ENCODE results near the gene USP34. TPM values are rescaled to one million over a fixed set of nuclear protein-coding genes. Genes with fewer than 3 reads are reported as not detected.
"Not testable (repeated sequence)": the region's sequence is repeated elsewhere in the genome, so short reads cannot be mapped to it uniquely, and the experiment has no call there.

Gene USP34
- 67.8 TPM for polyA plus RNA-seq (2013, experiment 1 of 2; ENCODE audit: insufficient read length)
- polyA plus RNA-seq (2013, experiment 2 of 2; ENCODE audit: insufficient read length): 73.4 TPM

- peak; percentile 96 for DNase-seq
These were observed at the start of gene USP34 for GRCh38 chr2:61470965-61471904. TSS of gene USP34 (minus strand) at chr2:61471087. CDS start at chr2:61470692, 395 bp downstream.

DNA sequence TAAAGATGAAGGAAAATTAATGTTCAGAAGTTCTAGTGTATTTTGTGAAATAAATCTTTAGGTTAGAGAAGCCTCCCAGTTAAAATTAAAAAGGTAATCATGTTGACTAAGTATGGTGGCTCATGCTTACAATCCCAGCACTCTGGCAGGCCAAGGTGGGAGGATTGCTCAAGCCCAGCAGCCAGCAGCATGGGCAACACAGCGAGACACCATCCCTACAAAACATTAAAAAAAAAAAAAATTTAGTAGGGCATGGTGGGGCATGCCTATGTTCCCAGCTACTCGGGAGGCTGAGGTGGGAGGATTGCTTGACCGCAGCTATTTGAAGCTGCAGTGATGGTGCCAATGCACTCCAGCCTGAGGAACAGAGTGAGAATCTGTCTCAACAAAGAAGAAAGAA, 49.4 kb upstream of the USP34 start:
- DNase-seq: no peak

- DNase-seq: no peak
These were observed 42.0 kb upstream of the USP34 start for GRCh38 chr2:61512768-61513398.

GRCh38 chr2:61510674-61511671, 40.1 kb upstream of the USP34 start:
- DNase-seq: no peak

GRCh38 chr2:61504949-61505348, 34.1 kb upstream of the USP34 start:
- no peak for DNase-seq

DNA sequence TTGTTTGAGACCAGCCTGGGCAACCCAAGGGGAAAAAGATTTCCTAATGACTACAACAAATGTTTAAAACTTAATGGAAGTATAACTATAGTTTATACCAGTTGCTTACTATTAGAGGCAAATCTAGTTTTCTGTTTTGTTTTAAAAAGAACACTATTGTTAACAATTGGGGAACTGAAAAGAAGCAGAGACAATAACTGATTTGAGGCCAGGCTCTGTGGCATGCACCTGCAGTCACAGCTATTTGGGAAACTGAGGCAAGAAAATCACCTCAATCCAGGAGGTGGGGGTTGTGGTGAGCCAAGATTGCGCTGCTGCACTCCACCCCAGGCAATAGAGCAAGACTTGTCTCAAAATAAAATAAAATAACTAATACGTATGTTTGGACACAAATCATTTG, 28.2 kb upstream of the USP34 start:
- no peak for DNase-seq

GRCh38 chr2:61493523-61493942, 22.6 kb upstream of the USP34 start:
- DNase-seq: peak; percentile 13

DNA sequence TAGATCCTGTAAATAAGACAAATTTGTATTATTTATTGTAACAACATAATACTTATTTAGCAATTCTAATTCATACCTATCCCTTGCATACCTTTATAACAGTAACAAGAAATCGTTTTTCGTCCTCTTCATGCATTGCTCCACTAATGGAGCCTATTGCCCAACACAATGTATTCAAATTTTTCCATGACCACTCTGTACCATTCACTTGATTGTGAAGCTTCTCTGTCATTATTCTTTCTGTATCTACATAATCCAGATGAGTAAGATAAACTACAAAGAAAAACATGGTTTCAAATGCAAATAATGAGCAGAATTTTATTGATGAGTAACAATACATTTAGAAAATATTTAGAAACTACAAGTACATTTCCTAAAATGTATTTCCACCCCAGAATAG, 21.6 kb upstream of the USP34 start:
- no peak for DNase-seq

DNA sequence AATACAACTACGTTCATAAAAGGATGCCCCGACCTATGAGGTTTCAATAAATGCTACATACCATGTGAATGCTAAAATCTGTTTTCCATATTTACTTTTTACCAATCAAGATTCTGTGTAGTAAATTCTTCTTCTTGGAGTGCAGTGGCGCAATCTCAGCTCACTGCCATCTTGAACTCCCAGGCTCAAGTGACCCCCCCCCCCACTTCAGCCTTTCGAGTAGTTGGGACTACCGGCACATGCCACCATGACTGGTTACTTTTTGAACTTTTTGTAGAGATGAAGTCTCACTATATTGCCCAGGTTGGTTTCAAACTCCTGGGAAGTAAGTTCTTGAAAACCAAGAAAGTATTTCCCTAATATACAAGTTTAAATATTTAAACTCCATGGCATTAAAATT, 14.4 kb upstream of the USP34 start:
- no peak for DNase-seq

DNA sequence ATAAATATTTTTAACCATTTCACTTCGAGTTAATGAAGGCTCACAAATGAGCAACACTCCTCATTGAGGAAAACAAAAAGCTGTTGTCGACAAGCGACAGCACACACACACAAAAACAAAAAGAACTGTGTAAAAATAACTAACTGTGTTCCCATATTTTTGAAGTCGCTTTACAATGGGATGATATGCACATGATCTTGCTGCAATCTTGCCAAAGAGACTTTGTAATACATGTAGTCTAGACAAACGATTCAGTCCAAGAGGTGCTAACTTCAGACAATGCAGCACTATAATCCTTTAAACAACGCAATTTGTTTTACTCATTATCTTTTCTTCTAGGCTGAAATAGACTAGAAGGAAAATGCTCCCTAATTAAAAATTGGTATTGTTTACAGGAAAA, 7.2 kb upstream of the USP34 start:
- DNase-seq: no peak

DNA sequence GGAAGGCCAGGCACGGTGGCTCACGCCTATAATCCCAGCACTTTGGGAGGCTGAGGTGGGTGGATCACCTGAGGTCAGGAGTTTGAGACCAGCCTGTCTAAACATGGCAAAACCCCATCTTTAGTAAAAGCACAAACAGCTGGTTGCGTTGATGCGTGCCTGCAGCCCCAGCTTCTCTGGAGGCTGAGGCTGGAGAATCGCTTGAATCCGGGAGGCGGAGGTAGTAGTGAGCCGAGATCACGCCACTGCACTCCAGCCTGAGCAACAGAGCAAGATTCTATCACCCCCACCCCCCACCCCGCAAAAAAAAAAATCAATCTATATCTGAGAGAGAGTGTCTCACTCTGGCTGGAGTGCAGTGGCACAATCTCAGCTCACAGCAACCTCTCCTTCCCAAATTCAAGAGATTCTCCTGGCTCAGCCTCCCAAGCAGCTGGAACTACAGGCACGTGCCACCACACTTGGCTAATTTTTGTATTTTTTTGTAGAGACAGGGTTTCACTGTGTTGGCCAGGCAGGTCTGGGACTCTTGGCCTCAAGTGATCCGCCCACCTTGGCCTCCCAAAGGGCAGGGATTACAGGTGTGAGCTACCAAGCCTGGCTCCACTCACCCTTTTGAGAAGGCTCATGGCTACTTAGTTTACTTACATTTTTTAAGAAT, 6.2 kb upstream of the USP34 start:
- not testable (repeated sequence) for DNase-seq

- peak; percentile 6 for DNase-seq
These were observed 1.3 kb upstream of the USP34 start for GRCh38 chr2:61471905-61472805.

GRCh38 chr2:61470122-61470951, 550 bp downstream of the USP34 start:
- DNase-seq: peak; percentile 78

GRCh38 chr2:61469424-61470121, 1.3 kb downstream of the USP34 start:
- DNase-seq: peak; percentile 7

DNA sequence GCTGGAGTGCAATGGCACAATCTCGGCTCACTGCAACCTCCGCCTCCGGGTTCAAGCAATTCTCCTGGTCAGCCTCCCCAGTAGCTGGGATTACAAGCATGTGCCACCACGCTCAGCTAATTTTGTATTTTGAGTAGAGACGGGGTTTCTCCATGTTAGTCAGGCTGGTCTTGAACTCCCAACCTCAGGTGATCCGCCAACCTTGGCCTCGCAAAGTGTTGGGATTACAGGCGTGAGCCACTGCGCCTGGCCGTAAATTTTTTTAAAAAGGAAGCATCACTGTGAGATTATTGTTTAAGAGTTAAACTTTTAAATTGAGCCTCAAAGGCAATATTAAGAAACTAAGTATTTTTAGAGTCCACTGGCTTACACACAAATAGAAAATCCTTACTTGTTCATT, 2.7 kb downstream of the USP34 start:
- DNase-seq: not testable (repeated sequence)

DNA sequence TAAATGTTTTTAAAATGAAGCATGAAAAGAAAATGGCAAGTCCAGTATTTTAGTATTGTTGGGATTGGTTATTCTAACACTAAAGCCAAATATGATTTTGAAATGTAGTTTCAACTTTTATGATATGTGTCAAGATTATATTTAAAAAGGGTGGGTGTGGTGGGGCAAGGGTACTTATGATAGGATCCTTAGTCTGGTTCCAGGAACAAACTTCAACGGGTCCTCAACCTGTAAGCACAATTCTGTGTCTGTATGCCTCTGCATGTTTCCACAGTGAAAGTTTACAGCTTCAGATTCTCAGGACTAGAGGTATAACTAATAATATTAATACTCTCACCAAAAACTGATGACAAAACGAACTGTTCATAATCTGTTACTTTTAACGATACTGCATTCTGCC, 5.8 kb downstream of the USP34 start:
- DNase-seq: no peak

DNA sequence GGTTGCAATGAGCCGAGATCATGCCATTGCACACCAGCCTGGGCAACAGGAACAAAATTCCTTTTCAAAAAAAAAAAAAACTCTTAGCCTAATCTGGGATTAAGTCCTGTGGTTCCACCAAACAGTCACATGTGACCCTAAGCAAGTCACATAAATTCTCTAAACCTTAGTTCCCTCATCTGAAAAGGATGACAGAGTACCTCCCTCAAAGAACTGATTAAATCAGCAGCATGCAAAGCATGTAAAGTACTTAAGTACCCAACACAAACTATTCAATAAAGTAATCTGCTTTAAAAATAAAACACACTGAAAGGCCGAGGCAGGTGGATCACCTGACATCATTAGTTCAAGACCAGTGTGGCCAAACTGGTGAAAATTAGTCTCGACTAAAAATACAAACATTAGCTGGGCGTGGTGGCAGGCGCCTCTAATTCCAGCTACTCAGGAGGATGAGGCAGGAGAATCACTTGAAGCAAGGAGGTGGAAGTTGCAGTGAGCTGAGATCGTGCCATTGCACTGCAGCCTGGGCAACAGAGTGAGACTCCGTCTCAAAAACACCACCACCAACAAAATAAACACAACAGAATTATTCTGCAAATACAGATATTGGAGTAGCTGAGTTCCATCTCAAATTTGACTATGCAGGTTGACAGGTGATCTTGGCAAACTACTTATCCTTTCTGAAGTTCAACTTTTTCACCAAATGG, 7.0 kb downstream of the USP34 start:
- peak; percentile 9 for DNase-seq

GRCh38 chr2:61461404-61461803, 9.5 kb downstream of the USP34 start:
- no peak for DNase-seq
